ENCODE data around the gene PIP4K2C.
"Not testable (repeated sequence)": the region's sequence is repeated elsewhere in the genome, so short reads cannot be mapped to it uniquely, and the experiment has no call there.

The PIP4K2C gene

GRCh38 chr12:57623811-57624390, 32.9 kb downstream of the PIP4K2C start:
- DNase-seq = no peak

DNA sequence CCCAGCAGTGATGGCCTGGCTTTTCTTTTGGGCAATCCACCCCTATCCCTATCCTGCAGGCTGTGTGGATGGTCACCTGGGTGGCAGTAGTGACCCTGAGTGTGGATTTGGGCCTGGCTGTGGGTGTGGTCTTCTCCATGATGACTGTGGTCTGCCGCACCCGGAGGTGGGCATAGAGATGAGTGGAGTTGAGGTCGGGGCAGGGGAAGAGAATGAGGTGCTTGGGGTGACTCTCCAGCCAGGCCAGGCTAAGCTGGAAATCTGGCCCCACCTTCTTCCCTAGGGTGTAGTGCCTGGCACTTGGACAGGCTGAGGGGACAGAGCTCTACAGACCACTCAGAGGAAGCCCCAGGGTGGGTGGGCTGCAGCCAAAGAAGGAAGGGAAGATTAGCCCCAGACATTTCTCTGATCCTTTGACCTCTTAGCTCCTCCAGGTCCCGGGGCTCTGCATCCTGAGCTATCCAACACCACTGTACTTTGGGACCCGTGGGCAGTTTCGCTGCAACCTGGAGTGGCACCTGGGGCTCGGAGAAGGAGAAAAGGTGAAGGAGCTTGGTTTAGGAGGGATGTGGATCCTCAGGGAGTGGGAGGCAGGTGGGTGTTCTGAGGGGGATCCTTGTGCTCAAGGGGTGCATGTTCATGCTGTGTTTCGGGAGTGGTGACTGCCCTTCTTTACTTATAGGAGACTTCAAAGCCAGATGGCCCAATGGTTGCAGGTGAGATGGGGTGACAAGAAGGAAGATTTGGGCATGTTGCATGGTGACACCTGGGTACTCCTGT, 33.6 kb downstream of the PIP4K2C start:
- no peak for DNase-seq

DNA sequence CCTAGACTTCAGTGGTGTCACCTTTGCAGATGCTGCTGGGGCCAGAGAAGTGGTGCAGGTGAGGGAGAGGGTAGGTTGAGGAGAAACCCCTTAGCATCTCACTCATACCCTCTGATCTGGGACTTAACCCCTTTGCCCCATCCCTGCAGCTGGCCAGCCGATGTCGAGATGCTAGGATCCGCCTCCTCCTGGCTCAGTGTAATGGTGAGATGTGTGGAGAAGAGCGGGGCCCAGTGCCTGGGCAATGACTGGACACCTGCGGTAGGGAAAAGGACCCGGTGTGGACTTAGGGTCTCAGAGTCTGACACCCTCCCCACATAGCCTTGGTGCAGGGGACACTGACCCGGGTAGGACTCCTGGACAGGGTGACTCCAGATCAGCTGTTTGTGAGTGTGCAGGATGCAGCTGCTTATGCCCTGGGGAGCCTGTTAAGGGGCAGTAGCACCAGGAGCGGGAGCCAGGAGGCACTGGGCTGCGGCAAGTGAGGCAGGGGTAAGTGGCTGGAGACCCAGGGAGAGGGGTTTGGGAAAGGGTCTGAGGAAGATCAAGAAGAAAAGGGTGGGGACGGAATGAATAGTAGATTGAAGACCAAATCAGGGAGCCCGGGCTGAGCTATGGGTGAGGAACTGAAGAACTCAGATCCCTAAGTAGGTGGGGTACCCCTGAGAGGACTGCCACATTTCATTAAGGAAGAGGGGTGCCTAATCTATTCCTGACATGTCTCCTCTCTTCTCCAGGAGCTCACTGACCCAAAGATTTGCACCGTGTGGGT, 34.5 kb downstream of the PIP4K2C start:
- DNase-seq = no peak

DNA sequence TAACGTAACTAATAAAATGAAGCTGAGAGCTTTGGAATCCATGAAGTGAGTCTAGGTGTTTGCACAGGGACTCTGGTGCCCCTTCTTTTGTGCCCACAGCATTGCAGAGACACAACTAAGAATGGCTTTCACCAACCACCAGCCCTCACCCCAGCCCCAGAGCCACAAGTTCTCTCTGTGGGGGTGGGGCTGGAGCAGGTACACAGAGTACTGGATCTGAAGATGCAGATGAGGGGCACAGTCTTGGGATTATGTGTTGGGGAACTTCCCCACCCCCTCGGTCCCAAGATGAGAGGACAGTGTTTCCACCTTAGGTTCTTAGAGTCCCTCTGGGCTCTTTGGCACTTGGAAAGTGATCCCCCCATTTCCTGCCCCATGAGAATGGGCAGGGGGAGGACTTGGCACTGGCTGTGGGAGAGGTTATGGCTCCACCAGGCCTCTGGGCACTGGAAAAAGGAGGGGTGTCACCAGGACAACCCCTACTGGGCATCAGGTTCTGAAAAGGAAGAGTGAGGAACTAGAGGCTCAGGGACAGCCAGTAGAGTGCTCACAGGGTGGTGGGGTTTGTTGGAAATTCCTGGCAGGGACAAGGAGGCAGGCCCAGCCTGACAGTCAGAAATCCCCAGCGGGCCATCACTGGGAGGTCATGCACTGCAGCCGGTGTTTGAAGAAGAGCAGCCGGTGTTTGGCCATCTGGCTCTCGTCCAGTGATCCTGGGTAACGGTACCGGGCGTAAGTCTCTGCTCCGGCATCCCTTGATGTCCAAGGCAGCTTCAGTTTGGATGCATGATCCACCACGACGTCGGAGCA, 35.3 kb downstream of the PIP4K2C start:
- DNase-seq = no peak

DNA sequence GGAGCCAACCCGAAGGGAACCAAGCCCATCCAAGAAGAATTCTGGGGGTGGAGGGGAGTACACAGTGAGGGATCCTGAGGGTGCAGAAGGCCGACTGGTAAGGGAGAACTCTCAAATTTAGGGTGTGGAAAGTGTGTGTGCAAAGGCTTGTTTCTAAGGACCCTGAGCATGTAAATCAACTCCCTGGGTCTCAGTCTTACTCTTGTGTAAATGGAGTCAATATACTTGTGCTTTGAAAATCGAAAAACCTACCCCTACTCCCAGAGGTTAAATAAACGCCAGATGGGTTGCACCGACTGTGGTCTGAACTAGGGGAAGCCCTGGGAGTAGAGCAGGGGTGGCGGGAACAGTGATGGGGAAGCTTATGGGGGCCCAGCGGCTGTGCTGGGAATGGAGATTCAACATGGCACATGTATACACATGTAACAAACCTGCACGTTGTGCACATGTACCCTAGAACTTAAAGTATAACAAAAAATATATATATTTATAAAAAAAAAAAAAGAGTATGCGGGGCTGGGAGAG, 36.0 kb downstream of the PIP4K2C start:
- no peak for DNase-seq

DNA sequence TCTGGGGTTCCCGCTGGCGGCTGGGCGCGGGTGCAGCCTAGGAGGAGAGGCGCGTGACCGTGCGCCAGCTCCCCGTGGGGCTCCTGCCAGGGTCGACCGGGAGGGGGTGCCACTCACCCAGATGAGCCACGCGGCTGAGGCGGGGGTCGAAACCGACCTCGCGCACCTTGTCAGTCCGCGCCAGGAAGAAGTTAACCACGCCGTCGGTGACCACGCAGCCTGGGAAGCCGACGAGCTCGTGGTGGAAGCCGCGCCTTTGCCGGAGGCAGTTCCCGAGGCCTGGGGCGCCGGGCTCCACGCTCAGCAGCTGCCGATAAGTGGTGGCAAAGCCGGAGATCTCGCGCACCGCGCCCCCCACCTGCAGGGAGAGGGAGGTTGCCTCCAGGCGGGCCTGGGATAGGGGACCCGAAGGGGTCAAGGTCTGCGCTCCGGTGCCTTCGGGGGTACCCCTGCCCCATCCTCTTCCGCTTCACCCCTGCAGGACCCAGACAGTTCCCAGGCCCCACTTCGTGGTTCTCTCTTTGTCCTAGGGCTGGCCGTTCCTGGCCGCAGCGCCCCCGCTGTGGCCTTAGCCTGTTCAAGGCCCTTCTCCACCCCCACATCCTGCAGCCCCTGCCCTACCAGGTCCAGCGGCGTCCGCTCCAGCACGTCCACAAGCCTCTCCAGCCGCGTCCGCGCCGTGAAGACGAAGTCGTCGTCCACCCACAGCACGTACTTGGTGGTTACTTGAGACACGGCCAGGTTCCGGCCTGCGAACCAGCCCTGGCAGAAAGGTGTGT, 36.7 kb downstream of the PIP4K2C start:
- DNase-seq = no peak

- no peak for DNase-seq
Measured at GRCh38 chr12:57628280-57629191, 37.5 kb downstream of the PIP4K2C start.

DNA sequence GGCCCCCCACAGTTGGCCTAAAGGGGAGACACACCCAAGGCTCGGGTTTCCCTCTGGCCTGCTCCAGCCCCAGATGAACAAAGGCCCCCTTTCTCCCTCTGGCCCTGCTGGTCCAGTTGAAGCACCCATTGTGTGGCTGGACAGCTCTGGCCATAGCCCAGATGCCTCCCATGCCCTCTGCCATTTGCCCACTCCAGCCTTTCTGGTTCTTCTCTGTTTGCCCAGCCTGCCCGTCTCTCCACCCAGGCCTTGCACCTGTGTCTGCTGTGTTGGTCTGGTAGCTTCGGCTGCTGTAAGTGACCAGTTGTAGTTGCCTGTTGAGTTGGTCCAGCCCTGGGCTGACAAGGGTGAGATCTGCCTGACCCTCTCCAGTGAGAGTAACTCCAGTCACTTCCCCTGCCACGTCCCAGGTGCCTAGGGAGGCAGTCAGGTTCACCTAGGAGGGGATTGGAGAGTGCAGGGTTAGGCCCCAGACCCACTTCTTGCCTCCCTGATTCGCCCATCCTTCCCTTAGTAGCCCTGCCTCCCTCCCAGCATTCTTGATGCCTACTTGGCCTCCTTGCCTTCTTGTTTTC, 39.0 kb downstream of the PIP4K2C start:
- no peak for DNase-seq

DNA sequence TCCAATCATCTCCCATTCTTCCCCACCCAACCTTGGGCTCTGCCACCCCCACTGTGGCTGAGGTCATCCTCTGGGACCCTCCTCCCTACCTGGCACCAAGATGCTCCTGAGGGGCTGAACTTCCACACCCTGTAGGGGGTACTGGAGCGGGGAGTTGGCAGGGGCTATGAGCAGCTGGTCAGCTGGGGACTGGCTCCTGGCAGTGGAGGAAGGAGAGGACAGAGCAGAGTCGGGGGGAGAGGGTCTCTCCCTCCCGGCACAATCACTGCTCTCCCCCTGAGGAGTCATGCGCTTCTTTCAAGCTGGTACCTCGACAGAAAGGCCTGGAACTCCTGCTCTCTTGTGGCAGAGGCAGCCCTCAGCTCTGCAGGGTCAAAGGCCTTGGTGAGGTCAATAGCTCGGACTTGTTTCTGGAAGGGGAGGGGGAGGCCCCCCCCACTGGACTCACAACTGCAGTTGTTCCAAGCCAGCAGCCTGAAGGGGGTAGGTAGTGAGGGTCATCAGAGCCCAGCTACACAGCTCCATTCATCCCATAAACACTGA, 40.0 kb downstream of the PIP4K2C start:
- DNase-seq = no peak

GRCh38 chr12:57631566-57632072, 40.6 kb downstream of the PIP4K2C start:
- DNase-seq = no peak

GRCh38 chr12:57632073-57632957, 41.3 kb downstream of the PIP4K2C start:
- peak; percentile 48 for DNase-seq

DNA sequence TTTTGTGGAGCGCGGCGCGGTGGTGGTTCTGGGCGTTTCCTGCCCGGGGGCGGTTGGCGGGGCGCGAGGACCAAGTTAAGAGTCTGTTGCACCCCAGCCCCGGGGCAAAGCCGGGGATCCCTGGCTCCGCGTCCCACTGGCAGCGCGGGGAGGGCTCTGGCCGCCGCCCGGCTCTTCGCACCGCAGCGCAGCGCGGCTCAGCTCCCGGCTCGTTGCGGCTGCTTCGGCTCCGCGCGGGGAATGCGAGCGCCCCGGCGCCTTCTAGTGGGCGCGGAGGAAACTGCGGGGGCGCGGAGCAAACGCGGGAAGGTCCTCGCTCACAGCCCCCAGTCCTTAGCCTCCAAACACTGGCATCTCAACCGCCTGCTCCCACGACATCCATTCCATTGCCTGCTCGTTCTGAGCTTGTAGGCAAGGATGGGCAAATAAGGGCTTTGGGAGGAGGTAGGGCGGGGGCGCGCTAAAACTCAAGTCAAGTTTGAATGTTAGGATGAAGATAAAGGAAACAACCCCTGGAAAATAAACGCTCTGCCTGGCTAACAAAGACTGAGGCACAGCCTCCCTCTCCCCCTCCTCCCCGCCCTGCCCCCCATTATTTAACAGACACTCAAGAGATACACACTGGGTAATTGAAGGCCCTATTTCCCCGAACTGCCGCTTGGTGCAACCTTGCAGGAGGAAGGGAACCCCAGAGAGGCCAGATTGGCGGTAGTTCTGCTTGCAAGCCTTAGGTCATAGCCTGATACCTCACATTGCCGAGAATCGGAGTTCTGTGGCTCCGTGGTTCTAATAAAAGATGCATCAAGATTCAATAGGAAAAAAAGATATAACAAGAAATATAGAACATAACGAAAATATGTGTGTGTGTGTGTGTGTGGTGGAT, 42.2 kb downstream of the PIP4K2C start, which contains the start of gene B4GALNT1:
Gene B4GALNT1 (minus strand): TSS at position 244 of the 883 bp plus-strand sequence. CDS start 1,069 bp downstream, outside the sequence.
- peak; percentile 71 for DNase-seq

GRCh38 chr12:57636731-57637130, 45.7 kb downstream of the PIP4K2C start:
- DNase-seq = not testable (repeated sequence)

GRCh38 chr12:57637364-57637763, 46.4 kb downstream of the PIP4K2C start:
- DNase-seq = no peak

DNA sequence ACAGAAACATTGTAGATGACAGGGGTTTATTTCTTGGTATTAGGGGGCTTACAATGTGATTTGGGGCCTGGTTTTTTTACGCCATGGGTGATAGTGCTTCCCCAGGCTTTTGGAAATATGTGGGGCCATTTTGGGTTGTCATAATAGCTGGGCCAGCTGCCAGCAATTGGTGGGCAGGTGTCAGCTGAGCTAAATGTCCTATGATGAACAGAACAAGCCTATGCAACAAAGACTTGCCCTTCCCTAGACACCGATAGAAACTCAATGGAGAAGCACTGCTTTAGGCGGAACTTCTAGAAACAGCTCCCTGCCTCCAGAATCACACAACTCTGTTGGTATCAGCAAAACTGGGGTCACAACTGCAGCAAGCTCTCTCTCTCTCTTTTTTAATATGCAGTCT, 47.1 kb downstream of the PIP4K2C start:
- DNase-seq = no peak

GRCh38 chr12:57640175-57641042, 49.4 kb downstream of the PIP4K2C start:
- no peak for DNase-seq

Measured in EL (cell line).